HepG2 (cell line): ENCODE results near the gene ANKRD40CL. TPM values are rescaled to one million over a fixed set of nuclear protein-coding genes. Genes with fewer than 3 reads are reported as not detected.

Source experiments
- ATF1 ChIP-seq: IDR thresholded peaks from 2 replicates; pipeline ENCODE4 v1.6.1; 2016; ENCODE audit warnings: mild to moderate bottlenecking, control low read depth
- ATF7 ChIP-seq, 2 experiments: fragments of 450-650 bp in 1 of 2; sonication (generic) in 1 of 2; formaldehyde crosslinking in 1 of 2; IDR thresholded peaks; 2 replicates each; pipeline versions ENCODE4 v1.4.0 to v1.6.1; 2016 to 2020; ENCODE audit warnings: antibody characterized with exemption in 1 of 2, mild to moderate bottlenecking in 1 of 2, missing genetic modification reagents in 1 of 2
- MBNL3 ChIP-seq: fragments of 250-450 bp; sonication (Bioruptor Pico); conservative IDR thresholded peaks from 2 replicates; pipeline ENCODE4 v1.8.0; 2022; ENCODE audit warnings: mild to moderate bottlenecking, inconsistent platforms
- REXO4 ChIP-seq: sonication (generic); formaldehyde crosslinking; IDR thresholded peaks from 2 replicates; pipeline ENCODE4 v1.8.0; 2022; ENCODE audit warnings: missing genetic modification reagents, mild to moderate bottlenecking, borderline replicate concordance
- SMAD1 ChIP-seq: sonication (generic); formaldehyde crosslinking; IDR thresholded peaks from 2 replicates; pipeline ENCODE4 v1.4.0; 2020; ENCODE audit warnings: missing genetic modification reagents, low read depth, mild to moderate bottlenecking, borderline replicate concordance
- TAF15 ChIP-seq: fragments of 200-400 bp; formaldehyde crosslinking; IDR thresholded peaks from one replicate; pipeline ENCODE4 v1.6.1; 2018; ENCODE audit warnings: mild to moderate bottlenecking, low read depth, low read length; ENCODE audit not compliant: poor library complexity, severe bottlenecking
- XRCC5 ChIP-seq: fragments of 200-400 bp; formaldehyde crosslinking; optimal IDR thresholded peaks from 2 replicates; pipeline ENCODE3; 2017; ENCODE audit warnings: mild to moderate bottlenecking, low read length
- ZNF10 ChIP-seq: sonication (generic); formaldehyde crosslinking; IDR thresholded peaks from 2 replicates; pipeline ENCODE4 v1.4.0; 2020; ENCODE audit warnings: mild to moderate bottlenecking, low read depth, missing genetic modification reagents, borderline replicate concordance
- ZNF253 ChIP-seq: sonication (generic); formaldehyde crosslinking; IDR thresholded peaks from 2 replicates; pipeline ENCODE4 v1.8.0; 2022; ENCODE audit warnings: mild to moderate bottlenecking, missing genetic modification reagents, borderline replicate concordance
- ZNF33B ChIP-seq: sonication (generic); formaldehyde crosslinking; IDR thresholded peaks from 2 replicates; pipeline ENCODE4 v1.5.1; 2020; ENCODE audit warnings: mild to moderate bottlenecking, missing genetic modification reagents
- ZNF44 ChIP-seq: sonication (generic); formaldehyde crosslinking; IDR thresholded peaks from 2 replicates; pipeline ENCODE4 v1.5.1; 2020; ENCODE audit warnings: mild to moderate bottlenecking, missing genetic modification reagents
- ZNF792 ChIP-seq: IDR thresholded peaks from 2 replicates; pipeline ENCODE4 v1.6.1; 2016
- polyA plus RNA-seq, 8 experiments: library from polyadenylated mRNA; depleted of rRNA in 3 of 8; stranded (reverse) in 7 of 8; unstranded in 1 of 8; fragments of >200 nt; fragmentation: Illumina TruSeq in 4 of 8; extraction: Trizol in 4 of 8; gene quantifications; 2 replicates each; pipeline versions ENCODE4 v1.2.1 to v1.2.3, GENCODE V29; 2011 to 2016; ENCODE audit warnings: low read depth in 4 of 8, missing spikeins in 1 of 8, mixed read lengths in 1 of 8; ENCODE audit not compliant: insufficient read depth in 1 of 8
- total RNA-seq, 5 experiments: library from RNA; depleted of rRNA; stranded (reverse); fragments of >200 nt; fragmentation: Illumina TruSeq; extraction: Trizol; gene quantifications; 2 replicates each; pipeline ENCODE4 v1.2.3, GENCODE V29; 2016; ENCODE audit warnings: low read depth in 1 of 5
- TF ChIP-seq, protein P1 (sequence below), 2 experiments: fragments of 450-650 bp in 1 of 2; sonication (generic) in 1 of 2; formaldehyde crosslinking; IDR thresholded peaks; 2 replicates each; pipeline versions ENCODE4 v1.5.0 to v1.8.0; 2020 to 2022; ENCODE audit warnings: mild to moderate bottlenecking in 1 of 2, missing genetic modification reagents in 1 of 2
- TF ChIP-seq, protein P2 (sequence below): sonication (generic); formaldehyde crosslinking; IDR thresholded peaks from 2 replicates; pipeline ENCODE4 v1.5.0; 2020; ENCODE audit warnings: mild to moderate bottlenecking, missing genetic modification reagents, borderline replicate concordance
- TF ChIP-seq, protein P3 (sequence below): sonication (generic); formaldehyde crosslinking; IDR thresholded peaks from 2 replicates; pipeline ENCODE4 v1.8.0; 2022; ENCODE audit warnings: mild to moderate bottlenecking, missing genetic modification reagents
- TF ChIP-seq, protein P4 (sequence below): sonication (generic); formaldehyde crosslinking; IDR thresholded peaks from 2 replicates; pipeline ENCODE4 v1.5.0; 2020; ENCODE audit warnings: missing genetic modification reagents
- TF ChIP-seq, protein P5 (sequence below): sonication (generic); formaldehyde crosslinking; IDR thresholded peaks from 2 replicates; pipeline ENCODE4 v1.4.0; 2020; ENCODE audit warnings: mild to moderate bottlenecking, missing genetic modification reagents

Gene ANKRD40CL
- total and polyA plus RNA-seq, 2 of the 13 experiments (the other 11 are each of a cell fraction or from before 2014, with no cell fraction given), result 0.03 to 0.11 TPM

DNA sequence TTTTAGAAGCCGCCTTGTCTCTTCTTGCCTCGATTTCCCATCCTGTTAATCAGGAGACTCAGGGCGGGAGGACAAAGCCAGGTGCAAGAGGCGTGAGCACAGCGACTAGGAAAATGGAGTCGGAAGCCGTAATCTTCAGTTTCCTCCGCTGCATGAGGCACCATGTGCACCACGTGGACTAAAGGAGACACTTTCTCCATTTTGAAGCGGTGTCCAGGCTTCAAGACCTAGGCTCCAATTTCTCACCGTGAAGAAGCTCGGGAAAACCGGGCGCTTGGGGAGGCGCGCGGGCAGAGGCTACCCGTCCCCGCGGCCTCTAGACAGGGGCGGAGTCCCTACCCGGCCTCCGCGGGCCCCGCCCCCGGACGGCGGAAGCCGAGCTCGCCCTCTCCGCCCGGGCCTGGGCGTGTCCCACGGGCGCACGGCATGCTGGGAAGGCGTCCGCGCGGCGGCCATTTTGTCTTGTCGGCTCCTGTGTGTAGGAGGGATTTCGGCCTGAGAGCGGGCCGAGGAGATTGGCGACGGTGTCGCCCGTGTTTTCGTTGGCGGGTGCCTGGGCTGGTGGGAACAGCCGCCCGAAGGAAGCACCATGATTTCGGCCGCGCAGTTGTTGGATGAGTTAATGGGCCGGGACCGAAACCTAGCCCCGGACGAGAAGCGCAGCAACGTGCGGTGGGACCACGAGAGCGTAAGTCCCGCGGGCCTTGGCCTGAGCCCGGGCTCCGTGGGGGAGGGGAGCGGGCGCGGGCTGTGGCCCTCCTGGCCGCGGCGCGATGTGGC, 48.0 kb downstream of the ANKRD40CL start, which contains the start of gene LUC7L3 (continued):
- no peak for TF ChIP-seq ZNF10 (CRISPR knock-in tag)
- peak; percentile 81; the same call in 1 of the 2 replicates for TF ChIP-seq ZNF253 (CRISPR knock-in tag)
- peak; percentile 83 for TF ChIP-seq ZNF792
- TF ChIP-seq TAF15, result peak; percentile 65
- TF ChIP-seq, protein P1, sequence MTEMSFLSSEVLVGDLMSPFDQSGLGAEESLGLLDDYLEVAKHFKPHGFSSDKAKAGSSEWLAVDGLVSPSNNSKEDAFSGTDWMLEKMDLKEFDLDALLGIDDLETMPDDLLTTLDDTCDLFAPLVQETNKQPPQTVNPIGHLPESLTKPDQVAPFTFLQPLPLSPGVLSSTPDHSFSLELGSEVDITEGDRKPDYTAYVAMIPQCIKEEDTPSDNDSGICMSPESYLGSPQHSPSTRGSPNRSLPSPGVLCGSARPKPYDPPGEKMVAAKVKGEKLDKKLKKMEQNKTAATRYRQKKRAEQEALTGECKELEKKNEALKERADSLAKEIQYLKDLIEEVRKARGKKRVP (CRISPR knock-in tag; IDR thresholded peaks at IDR 0.05), result peak in 1 of 2 experiments; percentile 56; a peak in 1 of 4 replicates
- peak; percentile 90 for TF ChIP-seq XRCC5
- peak; percentile 96; the same call in 1 of the 2 replicates for TF ChIP-seq SMAD1
- TF ChIP-seq, protein P2, sequence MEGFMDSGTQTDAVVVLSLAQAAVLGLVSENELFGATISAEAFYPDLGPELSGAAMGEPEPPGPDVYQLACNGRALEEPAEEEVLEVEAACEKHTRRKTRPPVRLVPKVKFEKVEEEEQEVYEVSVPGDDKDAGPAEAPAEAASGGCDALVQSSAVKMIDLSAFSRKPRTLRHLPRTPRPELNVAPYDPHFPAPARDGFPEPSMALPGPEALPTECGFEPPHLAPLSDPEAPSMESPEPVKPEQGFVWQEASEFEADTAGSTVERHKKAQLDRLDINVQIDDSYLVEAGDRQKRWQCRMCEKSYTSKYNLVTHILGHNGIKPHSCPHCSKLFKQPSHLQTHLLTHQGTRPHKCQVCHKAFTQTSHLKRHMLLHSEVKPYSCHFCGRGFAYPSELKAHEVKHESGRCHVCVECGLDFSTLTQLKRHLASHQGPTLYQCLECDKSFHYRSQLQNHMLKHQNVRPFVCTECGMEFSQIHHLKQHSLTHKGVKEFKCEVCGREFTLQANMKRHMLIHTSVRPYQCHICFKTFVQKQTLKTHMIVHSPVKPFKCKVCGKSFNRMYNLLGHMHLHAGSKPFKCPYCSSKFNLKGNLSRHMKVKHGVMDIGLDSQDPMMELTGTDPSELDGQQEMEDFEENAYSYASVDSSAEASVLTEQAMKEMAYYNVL (CRISPR knock-in tag), result no peak
- TF ChIP-seq, protein P3, sequence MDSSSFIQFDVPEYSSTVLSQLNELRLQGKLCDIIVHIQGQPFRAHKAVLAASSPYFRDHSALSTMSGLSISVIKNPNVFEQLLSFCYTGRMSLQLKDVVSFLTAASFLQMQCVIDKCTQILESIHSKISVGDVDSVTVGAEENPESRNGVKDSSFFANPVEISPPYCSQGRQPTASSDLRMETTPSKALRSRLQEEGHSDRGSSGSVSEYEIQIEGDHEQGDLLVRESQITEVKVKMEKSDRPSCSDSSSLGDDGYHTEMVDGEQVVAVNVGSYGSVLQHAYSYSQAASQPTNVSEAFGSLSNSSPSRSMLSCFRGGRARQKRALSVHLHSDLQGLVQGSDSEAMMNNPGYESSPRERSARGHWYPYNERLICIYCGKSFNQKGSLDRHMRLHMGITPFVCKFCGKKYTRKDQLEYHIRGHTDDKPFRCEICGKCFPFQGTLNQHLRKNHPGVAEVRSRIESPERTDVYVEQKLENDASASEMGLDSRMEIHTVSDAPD (CRISPR knock-in tag), result peak; percentile 53; the same call in 1 of the 2 replicates
- peak; percentile 92 for TF ChIP-seq ZNF44 (CRISPR knock-in tag)
- TF ChIP-seq, protein P4, sequence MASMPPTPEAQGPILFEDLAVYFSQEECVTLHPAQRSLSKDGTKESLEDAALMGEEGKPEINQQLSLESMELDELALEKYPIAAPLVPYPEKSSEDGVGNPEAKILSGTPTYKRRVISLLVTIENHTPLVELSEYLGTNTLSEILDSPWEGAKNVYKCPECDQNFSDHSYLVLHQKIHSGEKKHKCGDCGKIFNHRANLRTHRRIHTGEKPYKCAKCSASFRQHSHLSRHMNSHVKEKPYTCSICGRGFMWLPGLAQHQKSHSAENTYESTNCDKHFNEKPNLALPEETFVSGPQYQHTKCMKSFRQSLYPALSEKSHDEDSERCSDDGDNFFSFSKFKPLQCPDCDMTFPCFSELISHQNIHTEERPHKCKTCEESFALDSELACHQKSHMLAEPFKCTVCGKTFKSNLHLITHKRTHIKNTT, result 0 out of 2 replicates have a peak, but pooled peaks have one; percentile 60
- TF ChIP-seq ZNF33B (CRISPR knock-in tag), result peak; percentile 95
- peak; percentile 82; the same call in 1 of the 2 replicates for TF ChIP-seq REXO4 (CRISPR knock-in tag)
- TF ChIP-seq, protein P5, sequence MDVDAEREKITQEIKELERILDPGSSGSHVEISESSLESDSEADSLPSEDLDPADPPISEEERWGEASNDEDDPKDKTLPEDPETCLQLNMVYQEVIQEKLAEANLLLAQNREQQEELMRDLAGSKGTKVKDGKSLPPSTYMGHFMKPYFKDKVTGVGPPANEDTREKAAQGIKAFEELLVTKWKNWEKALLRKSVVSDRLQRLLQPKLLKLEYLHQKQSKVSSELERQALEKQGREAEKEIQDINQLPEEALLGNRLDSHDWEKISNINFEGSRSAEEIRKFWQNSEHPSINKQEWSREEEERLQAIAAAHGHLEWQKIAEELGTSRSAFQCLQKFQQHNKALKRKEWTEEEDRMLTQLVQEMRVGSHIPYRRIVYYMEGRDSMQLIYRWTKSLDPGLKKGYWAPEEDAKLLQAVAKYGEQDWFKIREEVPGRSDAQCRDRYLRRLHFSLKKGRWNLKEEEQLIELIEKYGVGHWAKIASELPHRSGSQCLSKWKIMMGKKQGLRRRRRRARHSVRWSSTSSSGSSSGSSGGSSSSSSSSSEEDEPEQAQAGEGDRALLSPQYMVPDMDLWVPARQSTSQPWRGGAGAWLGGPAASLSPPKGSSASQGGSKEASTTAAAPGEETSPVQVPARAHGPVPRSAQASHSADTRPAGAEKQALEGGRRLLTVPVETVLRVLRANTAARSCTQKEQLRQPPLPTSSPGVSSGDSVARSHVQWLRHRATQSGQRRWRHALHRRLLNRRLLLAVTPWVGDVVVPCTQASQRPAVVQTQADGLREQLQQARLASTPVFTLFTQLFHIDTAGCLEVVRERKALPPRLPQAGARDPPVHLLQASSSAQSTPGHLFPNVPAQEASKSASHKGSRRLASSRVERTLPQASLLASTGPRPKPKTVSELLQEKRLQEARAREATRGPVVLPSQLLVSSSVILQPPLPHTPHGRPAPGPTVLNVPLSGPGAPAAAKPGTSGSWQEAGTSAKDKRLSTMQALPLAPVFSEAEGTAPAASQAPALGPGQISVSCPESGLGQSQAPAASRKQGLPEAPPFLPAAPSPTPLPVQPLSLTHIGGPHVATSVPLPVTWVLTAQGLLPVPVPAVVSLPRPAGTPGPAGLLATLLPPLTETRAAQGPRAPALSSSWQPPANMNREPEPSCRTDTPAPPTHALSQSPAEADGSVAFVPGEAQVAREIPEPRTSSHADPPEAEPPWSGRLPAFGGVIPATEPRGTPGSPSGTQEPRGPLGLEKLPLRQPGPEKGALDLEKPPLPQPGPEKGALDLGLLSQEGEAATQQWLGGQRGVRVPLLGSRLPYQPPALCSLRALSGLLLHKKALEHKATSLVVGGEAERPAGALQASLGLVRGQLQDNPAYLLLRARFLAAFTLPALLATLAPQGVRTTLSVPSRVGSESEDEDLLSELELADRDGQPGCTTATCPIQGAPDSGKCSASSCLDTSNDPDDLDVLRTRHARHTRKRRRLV, result peak; percentile 70; the same call in 1 of the 2 replicates
- no peak for TF ChIP-seq ATF7 (IDR thresholded peaks at IDR 0.05)
- TF ChIP-seq ATF7 (CRISPR knock-in tag; IDR thresholded peaks at IDR 0.05), result peak; percentile 63; the same call in 1 of the 2 replicates
- no peak for TF ChIP-seq ATF1 (CRISPR knock-in tag)
- no peak for TF ChIP-seq MBNL3 (CRISPR knock-in tag)
